ENCODE data around the gene NAP1L4.
"Not testable (repeated sequence)": the region's sequence is repeated elsewhere in the genome, so short reads cannot be mapped to it uniquely, and the experiment has no call there.

Gene NAP1L4

DNA sequence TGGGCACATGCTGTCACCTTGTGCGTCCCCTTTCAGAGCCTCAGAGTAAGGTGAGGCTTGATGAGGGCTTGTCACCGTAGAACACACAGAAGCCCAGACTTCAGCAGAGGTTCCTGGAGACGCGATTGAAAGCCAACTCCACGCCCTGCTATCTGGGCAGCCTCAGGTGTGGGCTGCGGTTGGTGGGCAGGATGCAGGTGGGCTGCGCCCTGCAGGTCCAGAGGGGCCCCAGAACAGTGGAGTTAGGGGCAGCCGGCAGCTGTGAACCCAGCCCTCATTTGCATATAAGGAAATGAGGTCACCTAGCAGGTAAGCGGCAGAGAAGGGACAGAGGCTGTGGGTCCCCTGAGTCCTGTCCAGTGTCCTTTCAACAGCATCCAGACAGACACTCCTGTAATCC, 78.4 kb downstream of the NAP1L4 start:
- peak; percentile 20 for FAIRE-seq
- peak; percentile 65; the same call in 1 of the 2 replicates for TF ChIP-seq POU2F2 (IDR thresholded peaks at IDR 0.05; ENCODE audit: low read depth, low read length)
- TF ChIP-seq TAF1 (IDR thresholded peaks at IDR 0.05; ENCODE audit: low read depth, low read length): no peak
- TF ChIP-seq POLR2A (IDR thresholded peaks at IDR 0.05; ENCODE audit: low read depth, low read length): no peak
- no peak for TF ChIP-seq POLR2AphosphoS5 (IDR thresholded peaks at IDR 0.05; ENCODE audit: low read depth, low read length)
- no peak for DNase-seq (ENCODE audit: insufficient read length, low spot score)

DNA sequence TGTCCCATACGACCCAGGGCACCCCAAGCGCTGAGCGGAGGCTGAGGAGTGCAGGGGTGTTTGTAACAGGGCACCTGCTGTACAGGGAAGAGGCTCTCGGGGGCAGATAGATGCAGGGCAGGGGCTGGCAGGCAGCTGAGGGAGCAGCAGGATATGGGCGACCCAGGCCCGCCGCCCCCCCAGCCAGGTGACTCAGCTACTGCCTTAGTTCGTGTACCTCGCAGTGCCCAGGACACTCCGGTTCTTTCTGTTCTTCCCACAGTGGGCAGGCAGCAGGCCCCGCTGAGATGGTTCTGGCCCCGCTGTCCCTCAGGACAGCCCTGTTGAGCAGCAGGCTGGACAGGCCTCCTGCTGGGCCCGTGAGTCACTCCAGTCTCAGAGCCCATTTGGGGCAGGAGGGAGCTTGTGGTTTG, 79.1 kb downstream of the NAP1L4 start:
- FAIRE-seq (no peak), DNase-seq (ENCODE audit: insufficient read length, low spot score) (no peak)
- TF ChIP-seq POLR2AphosphoS5 (IDR thresholded peaks at IDR 0.05; ENCODE audit: low read depth, low read length): no peak

DNA sequence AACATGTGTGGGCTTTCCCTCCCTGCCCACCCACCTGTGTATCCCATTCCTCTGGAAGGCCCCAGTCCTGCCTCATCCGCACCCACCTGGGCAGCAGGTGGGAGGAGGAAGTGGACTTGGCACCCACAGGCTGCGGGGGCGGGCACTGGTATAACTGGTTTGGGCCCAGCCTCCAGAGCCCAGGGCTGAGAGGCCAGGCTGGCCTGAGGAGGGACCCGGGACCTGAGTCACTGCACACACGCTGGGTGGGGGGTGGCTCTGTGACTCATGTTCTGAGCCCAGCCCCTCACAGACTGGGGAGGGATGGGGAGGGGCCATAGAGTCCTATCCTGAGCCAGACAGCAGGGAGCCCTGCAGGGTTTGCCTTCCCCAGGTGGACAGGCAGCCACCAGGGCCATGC, 79.6 kb downstream of the NAP1L4 start:
- TF ChIP-seq TAF1 (IDR thresholded peaks at IDR 0.05; ENCODE audit: low read depth, low read length) (no peak), SPI1 (IDR thresholded peaks at IDR 0.05; ENCODE audit: low read depth, low read length) (no peak), POU2F2 (IDR thresholded peaks at IDR 0.05; ENCODE audit: low read depth, low read length) (no peak), PAX5 (IDR thresholded peaks at IDR 0.05; ENCODE audit: insufficient read depth, low read length, severe bottlenecking) (no peak), POLR2A (IDR thresholded peaks at IDR 0.05; ENCODE audit: low read depth, low read length) (no peak), POLR2AphosphoS5 (IDR thresholded peaks at IDR 0.05; ENCODE audit: low read depth, low read length) (no peak)
- no peak for DNase-seq (ENCODE audit: insufficient read length, low spot score)
- FAIRE-seq: no peak

DNA sequence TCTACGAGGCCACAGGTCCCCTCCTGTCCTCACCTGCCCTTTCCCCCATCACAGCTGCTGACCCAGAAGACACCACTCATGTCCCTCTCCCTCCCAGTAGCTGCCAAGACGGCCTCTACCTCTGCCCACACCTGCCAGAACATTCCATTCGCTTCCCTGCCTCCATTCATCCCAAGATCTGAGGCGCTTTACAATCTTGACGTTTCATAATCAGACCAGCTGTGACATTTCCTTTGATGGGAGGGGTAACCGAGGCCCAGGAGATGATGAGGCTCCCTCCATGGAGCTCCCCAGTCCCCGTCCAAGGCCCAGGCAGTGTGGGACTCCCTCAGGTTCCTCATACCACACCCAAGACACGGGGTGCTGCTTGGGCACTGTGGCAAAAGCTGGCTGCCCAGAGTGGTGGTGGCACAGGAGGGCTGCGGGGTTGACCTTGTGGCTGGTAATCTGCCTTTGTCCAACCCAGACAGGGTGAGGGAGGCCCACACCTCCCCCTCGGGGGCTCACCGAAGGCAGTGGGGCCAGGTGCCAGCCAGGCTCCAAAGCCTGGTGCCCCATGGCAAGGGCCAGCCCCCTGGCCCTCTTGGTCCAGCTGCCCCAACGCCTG, 80.2 kb downstream of the NAP1L4 start:
- TF ChIP-seq POLR2AphosphoS5 (IDR thresholded peaks at IDR 0.05; ENCODE audit: low read depth, low read length) (no peak), PAX5 (IDR thresholded peaks at IDR 0.05; ENCODE audit: insufficient read depth, low read length, severe bottlenecking) (no peak), POU2F2 (IDR thresholded peaks at IDR 0.05; ENCODE audit: low read depth, low read length) (no peak), TAF1 (IDR thresholded peaks at IDR 0.05; ENCODE audit: low read depth, low read length) (no peak), SPI1 (IDR thresholded peaks at IDR 0.05; ENCODE audit: low read depth, low read length) (no peak), POLR2A (IDR thresholded peaks at IDR 0.05; ENCODE audit: low read depth, low read length) (no peak)
- FAIRE-seq (no peak), DNase-seq (ENCODE audit: insufficient read length, low spot score) (no peak)

DNA sequence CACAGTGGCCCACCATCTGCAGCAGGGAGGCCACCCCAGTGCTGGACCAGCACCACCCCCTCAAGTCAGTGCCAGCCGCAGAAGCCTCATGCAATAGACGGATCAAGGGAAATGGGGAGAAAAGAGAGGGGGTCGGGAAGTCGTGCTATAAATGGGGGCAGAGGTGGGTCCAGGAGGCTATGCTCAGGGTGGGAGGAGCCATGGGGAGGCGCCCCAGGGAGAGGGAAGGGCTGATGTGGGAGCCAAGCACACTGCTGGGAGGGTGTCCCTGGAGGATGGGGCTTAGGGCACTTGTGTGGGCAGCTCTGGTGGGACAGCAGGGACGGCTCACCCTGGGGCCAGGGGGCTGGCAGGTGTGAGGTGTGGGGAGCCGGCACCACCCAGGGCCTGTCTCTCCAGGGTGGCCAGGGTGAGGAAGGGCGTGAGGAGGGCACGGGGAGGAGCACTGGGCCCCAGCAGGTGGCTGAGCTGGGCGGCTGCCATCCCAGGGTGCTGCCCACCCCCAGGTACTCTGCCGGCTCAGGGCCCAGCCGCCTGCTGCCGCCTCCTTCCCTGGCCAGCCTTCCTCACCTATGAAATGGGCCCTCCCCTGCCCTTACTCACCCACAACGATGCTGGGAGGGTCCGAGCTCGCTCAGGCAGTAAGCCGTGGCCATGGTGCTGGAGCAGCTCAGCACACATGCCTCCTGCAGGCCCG, 80.9 kb downstream of the NAP1L4 start:
- DNase-seq (ENCODE audit: insufficient read length, low spot score): no peak
- TF ChIP-seq POLR2AphosphoS5 (IDR thresholded peaks at IDR 0.05; ENCODE audit: low read depth, low read length): no peak
- TF ChIP-seq PAX5 (IDR thresholded peaks at IDR 0.05; ENCODE audit: insufficient read depth, low read length, severe bottlenecking): no peak
- no peak for TF ChIP-seq POU2F2 (IDR thresholded peaks at IDR 0.05; ENCODE audit: low read depth, low read length)
- TF ChIP-seq POLR2A (IDR thresholded peaks at IDR 0.05; ENCODE audit: low read depth, low read length): no peak
- no peak for TF ChIP-seq TAF1 (IDR thresholded peaks at IDR 0.05; ENCODE audit: low read depth, low read length)
- TF ChIP-seq SPI1 (IDR thresholded peaks at IDR 0.05; ENCODE audit: low read depth, low read length): no peak
- no peak for FAIRE-seq

DNA sequence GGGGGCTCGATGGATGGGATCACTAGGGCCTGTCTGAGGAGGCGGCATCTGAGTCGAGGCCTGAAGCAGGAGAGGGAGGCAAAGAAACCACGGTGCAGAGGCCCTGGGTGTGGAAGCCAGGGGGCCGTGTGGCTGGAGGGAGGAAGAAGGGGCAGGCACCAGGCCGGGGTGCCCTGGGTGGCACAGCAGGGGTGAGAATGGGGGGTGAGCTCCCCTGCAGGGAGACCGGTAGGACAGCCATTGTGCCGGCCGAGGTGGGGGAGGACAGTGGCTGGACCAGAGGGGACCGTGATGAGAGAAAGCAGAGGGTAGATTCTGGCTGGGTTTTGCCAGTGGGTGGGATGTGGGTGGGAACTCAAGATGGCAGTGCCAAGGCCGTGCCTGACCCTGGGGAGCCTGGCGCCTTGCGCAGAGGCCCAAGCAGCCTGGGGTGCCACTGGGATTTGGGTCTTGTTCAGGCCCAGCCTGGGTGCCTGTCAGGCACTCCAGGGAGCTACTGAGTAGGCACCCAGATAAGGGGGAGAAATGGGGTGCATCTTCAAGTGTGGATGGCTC, 81.7 kb downstream of the NAP1L4 start:
- FAIRE-seq (no peak), DNase-seq (ENCODE audit: insufficient read length, low spot score) (no peak)
- no peak for TF ChIP-seq POLR2A (IDR thresholded peaks at IDR 0.05; ENCODE audit: low read depth, low read length)
- no peak for TF ChIP-seq POLR2AphosphoS5 (IDR thresholded peaks at IDR 0.05; ENCODE audit: low read depth, low read length)
- TF ChIP-seq SPI1 (IDR thresholded peaks at IDR 0.05; ENCODE audit: low read depth, low read length): no peak
- TF ChIP-seq TAF1 (IDR thresholded peaks at IDR 0.05; ENCODE audit: low read depth, low read length): no peak
- TF ChIP-seq POU2F2 (IDR thresholded peaks at IDR 0.05; ENCODE audit: low read depth, low read length): no peak
- TF ChIP-seq PAX5 (IDR thresholded peaks at IDR 0.05; ENCODE audit: insufficient read depth, low read length, severe bottlenecking): no peak

DNA sequence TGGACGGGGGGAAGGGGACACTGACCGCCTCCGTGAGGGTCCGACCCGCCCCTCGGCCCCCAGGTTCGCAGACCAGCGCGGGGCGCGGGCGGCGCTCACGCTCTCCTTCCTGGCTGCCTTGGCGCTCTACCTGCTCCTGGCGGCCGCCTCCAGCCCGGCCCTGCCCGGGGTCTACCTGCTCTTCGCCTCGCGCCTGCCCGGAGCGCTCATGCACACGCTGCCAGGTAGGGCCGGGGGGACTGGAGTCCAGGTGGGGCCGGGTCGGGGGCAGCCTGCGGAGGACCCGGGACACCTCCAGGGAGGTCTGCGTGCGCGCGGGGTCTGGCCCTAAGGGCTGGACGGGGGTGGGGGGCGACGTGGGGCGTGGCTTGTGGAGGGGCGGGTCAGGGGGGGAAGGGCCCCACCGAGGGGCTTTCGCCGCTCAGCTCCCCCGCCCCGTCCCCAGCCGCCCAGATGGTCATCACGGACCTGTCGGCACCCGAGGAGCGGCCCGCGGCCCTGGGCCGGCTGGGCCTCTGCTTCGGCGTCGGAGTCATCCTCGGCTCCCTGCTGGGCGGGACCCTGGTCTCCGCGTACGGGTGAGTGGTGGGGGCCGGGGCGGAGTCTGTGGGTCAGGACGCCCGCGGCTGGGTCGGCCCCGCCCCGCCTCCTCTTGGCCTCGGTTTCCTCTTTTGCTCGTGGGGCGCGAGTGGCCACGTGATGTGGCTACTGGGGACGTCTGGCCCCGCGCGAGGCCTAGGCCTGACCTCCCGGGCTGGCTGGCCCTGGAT, 82.8 kb downstream of the NAP1L4 start:
- DNase-seq (ENCODE audit: insufficient read length, low spot score): no peak
- TF ChIP-seq PAX5 (IDR thresholded peaks at IDR 0.05; ENCODE audit: insufficient read depth, low read length, severe bottlenecking): no peak
- TF ChIP-seq POLR2AphosphoS5 (IDR thresholded peaks at IDR 0.05; ENCODE audit: low read depth, low read length): no peak
- no peak for TF ChIP-seq POLR2A (IDR thresholded peaks at IDR 0.05; ENCODE audit: low read depth, low read length)
- TF ChIP-seq TAF1 (IDR thresholded peaks at IDR 0.05; ENCODE audit: low read depth, low read length): no peak
- no peak for TF ChIP-seq SPI1 (IDR thresholded peaks at IDR 0.05; ENCODE audit: low read depth, low read length)
- no peak for TF ChIP-seq POU2F2 (IDR thresholded peaks at IDR 0.05; ENCODE audit: low read depth, low read length)
- no peak for FAIRE-seq

DNA sequence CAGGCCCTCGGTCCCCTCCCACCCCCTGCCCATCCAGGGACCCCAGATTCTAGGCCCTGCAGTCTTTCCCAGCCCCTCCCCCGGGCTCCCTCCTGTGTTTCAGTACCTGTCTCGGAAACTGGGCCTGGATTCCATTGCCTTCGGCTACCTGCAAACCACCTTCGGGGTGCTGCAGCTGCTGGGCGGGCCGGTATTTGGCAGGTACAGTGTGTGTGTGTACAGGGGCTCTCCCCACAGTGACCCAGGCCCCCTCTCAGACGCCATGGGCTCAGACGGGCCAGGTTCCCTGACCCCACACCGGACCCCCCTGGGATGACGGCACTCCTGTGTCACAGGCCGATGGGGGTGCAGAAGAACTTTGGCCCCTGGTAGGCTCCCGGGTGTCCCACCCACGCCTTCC, 84.0 kb downstream of the NAP1L4 start:
- DNase-seq (ENCODE audit: insufficient read length, low spot score): no peak
- TF ChIP-seq SPI1 (IDR thresholded peaks at IDR 0.05; ENCODE audit: low read depth, low read length) (no peak), POU2F2 (IDR thresholded peaks at IDR 0.05; ENCODE audit: low read depth, low read length) (no peak), PAX5 (IDR thresholded peaks at IDR 0.05; ENCODE audit: insufficient read depth, low read length, severe bottlenecking) (no peak), TAF1 (IDR thresholded peaks at IDR 0.05; ENCODE audit: low read depth, low read length) (no peak), POLR2A (IDR thresholded peaks at IDR 0.05; ENCODE audit: low read depth, low read length) (no peak), POLR2AphosphoS5 (IDR thresholded peaks at IDR 0.05; ENCODE audit: low read depth, low read length) (no peak)
- no peak for FAIRE-seq

DNA sequence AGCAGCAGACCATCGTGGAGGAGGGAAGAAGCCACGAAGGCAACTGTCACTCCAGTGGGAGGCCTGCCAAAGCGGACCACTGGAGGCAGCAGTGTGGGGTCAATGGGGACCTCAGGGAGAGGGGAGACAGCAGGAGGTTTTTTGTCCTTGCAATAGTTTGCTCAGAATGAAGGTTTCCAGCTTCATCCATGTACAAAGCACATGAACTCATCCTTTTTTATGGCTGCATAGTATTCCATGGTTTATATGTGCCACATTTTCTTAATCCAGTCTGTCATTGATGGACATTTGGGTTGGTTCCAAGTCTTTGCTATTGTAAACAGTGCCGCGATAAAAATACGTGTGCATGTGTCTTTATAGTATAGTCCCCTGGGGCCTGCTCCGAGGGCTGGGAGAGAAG, 86.8 kb downstream of the NAP1L4 start:
- FAIRE-seq: not testable (repeated sequence)

More for the DNA sequence above, 86.8 kb downstream of the NAP1L4 start:
- DNase-seq (ENCODE audit: insufficient read length, low spot score): not testable (repeated sequence)
